Body of pancreas (tissue), 4 donors: ENCODE measurements around the gene TMEM131L.

ENCODE experiments used
- POLR2A ChIP-seq, 3 donors: fragments of 450-650 bp; IDR thresholded peaks; one replicate each; pipeline ENCODE4 v1.6.1; 2016; ENCODE audit warnings: antibody characterized with exemption in 3 of 3, mild to moderate bottlenecking in 2 of 3
- TF ChIP-seq, protein P1 (sequence below), 7 experiments: fragments of 450-650 bp in 4 of 7; fragments of 200-600 bp in 3 of 7; sonication (generic) in 3 of 7; IDR thresholded peaks; one replicate each; pipeline ENCODE4 v1.5.1; 2016 to 2019; ENCODE audit warnings: antibody characterized with exemption in 7 of 7

DNA sequence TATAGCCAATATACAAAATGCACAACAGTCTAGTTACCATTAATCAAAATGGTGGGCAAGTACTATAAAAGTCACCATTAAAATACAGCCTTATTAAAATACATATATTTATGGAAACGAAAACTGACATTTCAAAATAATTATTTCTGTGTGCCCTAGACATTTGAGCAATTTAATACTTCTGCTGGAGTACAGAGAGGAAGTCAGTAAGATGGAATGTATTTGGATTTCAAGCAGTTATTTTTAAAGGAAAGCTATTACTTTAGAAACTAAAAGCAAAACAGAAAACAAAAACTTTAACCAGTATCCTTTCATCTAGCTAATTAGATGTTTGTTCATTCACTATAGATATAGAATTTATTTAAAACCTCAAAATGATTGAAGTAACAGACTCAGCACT is 180.1 kb downstream of the TMEM131L start:
- no peak for TF ChIP-seq POLR2A (IDR thresholded peaks at IDR 0.05)
- TF ChIP-seq, protein P1, sequence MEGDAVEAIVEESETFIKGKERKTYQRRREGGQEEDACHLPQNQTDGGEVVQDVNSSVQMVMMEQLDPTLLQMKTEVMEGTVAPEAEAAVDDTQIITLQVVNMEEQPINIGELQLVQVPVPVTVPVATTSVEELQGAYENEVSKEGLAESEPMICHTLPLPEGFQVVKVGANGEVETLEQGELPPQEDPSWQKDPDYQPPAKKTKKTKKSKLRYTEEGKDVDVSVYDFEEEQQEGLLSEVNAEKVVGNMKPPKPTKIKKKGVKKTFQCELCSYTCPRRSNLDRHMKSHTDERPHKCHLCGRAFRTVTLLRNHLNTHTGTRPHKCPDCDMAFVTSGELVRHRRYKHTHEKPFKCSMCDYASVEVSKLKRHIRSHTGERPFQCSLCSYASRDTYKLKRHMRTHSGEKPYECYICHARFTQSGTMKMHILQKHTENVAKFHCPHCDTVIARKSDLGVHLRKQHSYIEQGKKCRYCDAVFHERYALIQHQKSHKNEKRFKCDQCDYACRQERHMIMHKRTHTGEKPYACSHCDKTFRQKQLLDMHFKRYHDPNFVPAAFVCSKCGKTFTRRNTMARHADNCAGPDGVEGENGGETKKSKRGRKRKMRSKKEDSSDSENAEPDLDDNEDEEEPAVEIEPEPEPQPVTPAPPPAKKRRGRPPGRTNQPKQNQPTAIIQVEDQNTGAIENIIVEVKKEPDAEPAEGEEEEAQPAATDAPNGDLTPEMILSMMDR (IDR thresholded peaks at IDR 0.05), result no peak
